ENCODE measurements around the gene TDRD12. TPM values are rescaled to one million over a fixed set of nuclear protein-coding genes. Genes with fewer than 3 reads are reported as not detected.

The TDRD12 gene
- total RNA-seq, 1 experiment from 2014 or later: 0.33 TPM

DNA sequence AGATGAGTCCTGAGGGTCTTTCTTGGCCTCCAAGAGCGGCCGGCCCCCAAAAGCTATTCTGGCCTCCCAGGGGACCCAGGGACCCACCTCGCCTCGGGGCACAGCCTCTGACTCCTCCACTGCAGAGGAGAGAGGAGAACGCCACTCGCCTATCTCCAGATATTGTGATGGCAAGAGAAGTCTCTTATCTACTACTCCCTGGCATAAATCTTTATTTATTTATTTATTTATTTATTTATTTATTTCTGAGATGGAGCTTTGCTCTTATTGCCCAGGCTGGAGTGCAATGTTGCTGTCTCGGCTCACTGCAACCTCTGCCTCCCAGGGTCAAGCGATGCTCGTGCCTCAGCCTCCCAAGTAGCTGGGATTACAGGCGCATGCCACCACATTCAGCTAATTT is 139.0 kb downstream of the TDRD12 start:
- POLR2A ChIA-PET (ENCODE audit: unreplicated experiment): no interaction called here
- Histone ChIP-seq H3K27ac (no peak overlapping the region), H3K79me2 (ENCODE audit: low read depth) (no peaks in the 10 kb centered on the region), H2AFZ (no peak overlapping the region), H3K27me3 (ENCODE audit: insufficient read depth, low read depth) (no peaks in the 10 kb centered on the region), H4K20me1 (ENCODE audit: insufficient read depth) (no peaks in the 10 kb centered on the region), H3K4me3 (no peak overlapping the region), H3K36me3 (ENCODE audit: low read depth) (no peaks in the 10 kb centered on the region), H3K4me2 (no peak overlapping the region), H3K4me1 (replicated peaks; ENCODE audit: insufficient read depth) (no peaks in the 10 kb centered on the region), H3F3A (ENCODE audit: insufficient read depth, low read depth) (no peaks in the 10 kb centered on the region), H3K9me2 (ENCODE audit: insufficient read depth) (no peaks in the 10 kb centered on the region), H3K9me3 (ENCODE audit: insufficient read depth, low read depth) (no peaks in the 10 kb centered on the region)
- intact Hi-C loops (cut with micrococcal nuclease; ENCODE audit: unreplicated experiment): no loop called here
- no peak for DNase-seq
- CTCF ChIA-PET: no interaction called here
- BruUV-seq (replicated peaks): no TSS peak
- TF ChIP-seq EZH2 (IDR thresholded peaks at IDR 0.05; ENCODE audit: low read depth): no peak
- TF ChIP-seq, protein P1, sequence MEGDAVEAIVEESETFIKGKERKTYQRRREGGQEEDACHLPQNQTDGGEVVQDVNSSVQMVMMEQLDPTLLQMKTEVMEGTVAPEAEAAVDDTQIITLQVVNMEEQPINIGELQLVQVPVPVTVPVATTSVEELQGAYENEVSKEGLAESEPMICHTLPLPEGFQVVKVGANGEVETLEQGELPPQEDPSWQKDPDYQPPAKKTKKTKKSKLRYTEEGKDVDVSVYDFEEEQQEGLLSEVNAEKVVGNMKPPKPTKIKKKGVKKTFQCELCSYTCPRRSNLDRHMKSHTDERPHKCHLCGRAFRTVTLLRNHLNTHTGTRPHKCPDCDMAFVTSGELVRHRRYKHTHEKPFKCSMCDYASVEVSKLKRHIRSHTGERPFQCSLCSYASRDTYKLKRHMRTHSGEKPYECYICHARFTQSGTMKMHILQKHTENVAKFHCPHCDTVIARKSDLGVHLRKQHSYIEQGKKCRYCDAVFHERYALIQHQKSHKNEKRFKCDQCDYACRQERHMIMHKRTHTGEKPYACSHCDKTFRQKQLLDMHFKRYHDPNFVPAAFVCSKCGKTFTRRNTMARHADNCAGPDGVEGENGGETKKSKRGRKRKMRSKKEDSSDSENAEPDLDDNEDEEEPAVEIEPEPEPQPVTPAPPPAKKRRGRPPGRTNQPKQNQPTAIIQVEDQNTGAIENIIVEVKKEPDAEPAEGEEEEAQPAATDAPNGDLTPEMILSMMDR (conservative IDR thresholded peaks at IDR 0.05): no peak

DNA sequence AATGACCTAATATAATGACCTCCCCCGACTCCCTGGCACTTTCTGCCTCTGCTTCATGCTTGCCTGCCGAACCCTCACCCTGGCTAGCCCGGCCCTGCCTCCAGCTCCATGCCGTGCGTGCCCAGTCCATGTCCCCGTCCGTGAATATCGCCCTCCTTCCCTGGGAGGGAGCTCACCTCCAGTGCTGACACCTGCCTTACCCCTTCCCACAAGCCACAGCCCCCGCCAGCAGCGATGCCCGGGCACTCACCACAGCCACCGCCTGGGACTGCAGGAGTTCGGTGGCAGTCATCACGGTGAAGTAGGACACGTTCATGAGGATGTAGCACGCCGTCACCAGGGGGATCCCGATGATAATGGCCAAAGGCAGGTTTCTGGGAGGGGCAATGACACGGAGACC is 140.0 kb downstream of the TDRD12 start:
- Histone ChIP-seq H3K36me3 (ENCODE audit: low read depth) (no peaks in the 10 kb centered on the region), H3F3A (ENCODE audit: insufficient read depth, low read depth) (no peaks in the 10 kb centered on the region), H3K4me3 (no peak overlapping the region), H2AFZ (no peak overlapping the region), H3K9me3 (ENCODE audit: insufficient read depth, low read depth) (no peaks in the 10 kb centered on the region), H3K27ac (no peak overlapping the region), H3K27me3 (ENCODE audit: insufficient read depth, low read depth) (no peaks in the 10 kb centered on the region), H3K4me1 (replicated peaks; ENCODE audit: insufficient read depth) (no peaks in the 10 kb centered on the region), H3K4me2 (no peak overlapping the region), H3K9me2 (ENCODE audit: insufficient read depth) (no peaks in the 10 kb centered on the region), H4K20me1 (ENCODE audit: insufficient read depth) (no peaks in the 10 kb centered on the region), H3K79me2 (ENCODE audit: low read depth) (no peaks in the 10 kb centered on the region)
- intact Hi-C loops (cut with micrococcal nuclease; ENCODE audit: unreplicated experiment): no loop called here
- no peak for TF ChIP-seq EZH2 (IDR thresholded peaks at IDR 0.05; ENCODE audit: low read depth)
- TF ChIP-seq, protein P1 (conservative IDR thresholded peaks at IDR 0.05): no peak
- no TSS peak for BruUV-seq (replicated peaks)
- ChIA-PET POLR2A (ENCODE audit: unreplicated experiment) (no interaction called here), CTCF (no interaction called here)
- no peak for DNase-seq

DNA sequence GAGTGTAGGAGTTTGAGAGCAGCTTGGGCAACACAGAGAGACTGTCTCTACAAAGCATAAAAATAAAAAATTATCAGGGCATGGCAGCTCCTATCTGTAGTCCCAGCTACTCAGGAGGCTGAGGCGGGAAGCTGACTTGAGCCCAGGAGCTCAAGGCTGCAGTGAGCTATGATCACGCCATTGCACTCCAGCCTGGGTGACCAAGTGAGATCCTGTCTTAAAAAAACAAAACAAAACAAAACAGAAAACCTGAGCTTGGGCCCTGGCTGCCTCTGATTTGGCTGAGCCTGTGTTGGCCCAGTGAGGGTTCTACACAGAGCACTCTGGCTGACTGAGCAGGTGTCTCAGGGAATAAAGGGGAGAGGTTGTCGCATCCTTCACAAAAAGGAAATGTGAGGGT is 142.0 kb downstream of the TDRD12 start:
- H3K9me3 ChIP-seq (ENCODE audit: insufficient read depth, low read depth): no peaks in the 10 kb centered on the region
- no peak overlapping the region for H3K4me3 ChIP-seq
- H3K79me2 ChIP-seq (ENCODE audit: low read depth): no peaks in the 10 kb centered on the region
- no peaks in the 10 kb centered on the region for H3K9me2 ChIP-seq (ENCODE audit: insufficient read depth)
- no peaks in the 10 kb centered on the region for H3K36me3 ChIP-seq (ENCODE audit: low read depth)
- no peaks in the 10 kb centered on the region for H3K4me1 ChIP-seq (replicated peaks; ENCODE audit: insufficient read depth)
- no peak overlapping the region for H2AFZ ChIP-seq
- no peaks in the 10 kb centered on the region for H4K20me1 ChIP-seq (ENCODE audit: insufficient read depth)
- DNase-seq: no peak
- CTCF ChIA-PET: no interaction called here
- H3F3A ChIP-seq (ENCODE audit: insufficient read depth, low read depth): no peaks in the 10 kb centered on the region
- H3K27ac ChIP-seq: no peak overlapping the region
- no peaks in the 10 kb centered on the region for H3K27me3 ChIP-seq (ENCODE audit: insufficient read depth, low read depth)
- POLR2A ChIA-PET (ENCODE audit: unreplicated experiment): no interaction called here
- no peak overlapping the region for H3K4me2 ChIP-seq
- TF ChIP-seq, protein P1 (conservative IDR thresholded peaks at IDR 0.05): no peak
- no peak for TF ChIP-seq EZH2 (IDR thresholded peaks at IDR 0.05; ENCODE audit: low read depth)
- intact Hi-C loops (cut with micrococcal nuclease; ENCODE audit: unreplicated experiment): no loop called here
- no TSS peak for BruUV-seq (replicated peaks)

Data from PC-9 (cell line).